RPMI7951 (cell line): ENCODE data around the gene RRP8. TPM values are rescaled to one million over a fixed set of nuclear protein-coding genes. Genes with fewer than 3 reads are reported as not detected.

ENCODE experiments used
- DNase-seq: peaks from one replicate; pipeline ENCODE4 v3.0.0-alpha.2; 2012; ENCODE audit warnings: low read depth
- total RNA-seq: library from RNA; depleted of rRNA; stranded (reverse); fragments of >200 nt; shearing (Covaris generic); gene quantifications from 2 replicates; pipeline ENCODE4 v1.2.3, GENCODE V29; 2014

Gene RRP8
- total RNA-seq, 1 experiment from 2014 or later = 20.7 TPM

- no peak for DNase-seq
Observed at GRCh38 chr11:6632116-6633073, 29.0 kb upstream of the RRP8 start.

DNA sequence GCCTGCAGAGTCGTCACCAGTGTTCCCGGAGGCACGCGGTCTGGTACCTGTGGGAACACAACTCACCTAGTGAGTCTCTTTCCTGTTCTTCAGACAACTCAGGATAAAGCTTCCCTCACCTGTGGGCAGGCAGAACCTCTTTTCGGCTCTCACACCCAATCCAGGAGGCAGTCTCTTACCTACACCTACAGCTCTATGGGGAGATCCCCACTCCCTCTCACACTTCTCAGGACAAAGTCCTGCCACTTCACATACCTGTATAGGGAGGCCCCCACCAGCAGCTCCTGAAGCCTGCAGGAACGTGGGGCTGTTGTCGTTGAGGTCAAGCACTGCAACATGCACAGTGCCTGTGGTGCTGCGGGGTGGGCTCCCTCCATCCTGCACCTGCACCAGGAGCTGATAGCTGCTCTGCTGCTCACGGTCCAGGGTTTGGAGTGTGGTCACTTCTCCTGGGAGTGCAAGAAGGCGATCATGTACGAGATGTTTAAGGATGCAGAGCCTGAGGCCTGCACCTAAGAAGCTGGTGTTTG, 28.0 kb upstream of the RRP8 start:
- DNase-seq = no peak

DNA sequence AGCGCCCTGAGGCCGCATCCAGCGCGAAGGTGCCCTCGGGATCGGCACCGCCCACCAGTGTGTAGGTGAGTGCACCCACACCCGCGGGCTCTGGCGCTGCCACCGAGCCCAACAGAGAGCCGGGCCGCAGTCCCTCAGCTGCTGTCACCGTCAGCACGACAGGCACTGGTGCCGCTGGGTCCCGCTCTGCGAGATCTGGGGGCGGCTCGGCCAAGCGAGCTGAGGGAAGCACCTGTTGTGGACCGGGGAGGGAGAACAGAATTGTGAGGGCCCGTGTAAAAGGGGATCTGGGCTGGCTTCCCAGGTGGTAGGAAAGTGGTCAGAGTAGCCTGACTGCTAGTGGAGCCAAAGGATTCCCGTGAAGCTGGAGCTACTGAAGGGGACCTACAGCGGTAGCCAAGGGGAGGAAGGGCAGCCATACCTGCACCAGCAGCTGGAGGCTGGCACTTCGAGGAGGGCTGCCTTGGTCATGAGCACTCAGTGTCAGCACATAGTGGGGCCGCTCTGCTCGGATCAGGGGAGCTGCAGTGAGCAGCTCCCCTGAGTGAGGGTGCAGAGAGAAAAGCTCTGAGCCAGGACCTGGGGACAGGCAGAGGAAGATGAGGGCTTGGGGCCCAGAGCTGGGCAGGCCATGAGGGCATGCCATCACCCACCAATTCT, 27.3 kb upstream of the RRP8 start:
- DNase-seq = no peak

DNA sequence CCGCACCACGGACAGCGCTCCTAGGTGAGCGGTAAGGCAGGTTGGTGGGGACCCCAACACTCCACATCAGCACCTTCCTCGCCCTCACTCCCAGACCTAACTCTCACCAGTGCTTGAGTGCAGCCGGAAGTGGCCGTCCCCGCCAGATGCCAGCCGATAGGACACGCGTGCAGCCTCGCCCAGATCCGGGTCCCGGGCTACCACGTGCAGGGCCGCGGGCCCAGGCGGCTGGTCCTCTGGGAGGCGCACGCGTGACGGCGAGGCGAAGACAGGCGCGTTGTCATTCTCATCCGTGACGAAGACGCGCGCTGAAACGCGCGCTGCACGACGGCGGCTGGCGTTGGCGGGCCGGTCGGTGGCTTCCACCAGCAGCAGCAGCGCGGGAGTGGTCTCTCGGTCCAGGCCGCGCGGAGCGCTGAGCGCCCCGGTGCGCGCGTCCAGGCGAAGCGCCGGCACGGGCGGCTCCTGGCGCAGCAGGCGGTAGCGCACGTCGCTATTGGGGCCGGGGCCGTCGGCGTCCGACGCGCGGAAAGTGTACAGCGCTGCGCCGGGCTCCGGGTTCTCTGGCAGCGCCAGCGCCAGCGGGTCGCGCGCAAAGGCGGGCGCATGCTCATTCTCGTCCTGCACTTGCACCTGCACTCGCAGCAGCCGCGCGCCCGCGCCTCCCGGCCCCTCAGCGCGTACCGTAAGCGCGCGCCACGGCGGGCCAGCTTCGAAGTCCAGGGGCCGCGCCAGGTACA, 26.6 kb upstream of the RRP8 start:
- DNase-seq = no peak

GRCh38 chr11:6629573-6629891, 26.1 kb upstream of the RRP8 start:
- no peak for DNase-seq

DNA sequence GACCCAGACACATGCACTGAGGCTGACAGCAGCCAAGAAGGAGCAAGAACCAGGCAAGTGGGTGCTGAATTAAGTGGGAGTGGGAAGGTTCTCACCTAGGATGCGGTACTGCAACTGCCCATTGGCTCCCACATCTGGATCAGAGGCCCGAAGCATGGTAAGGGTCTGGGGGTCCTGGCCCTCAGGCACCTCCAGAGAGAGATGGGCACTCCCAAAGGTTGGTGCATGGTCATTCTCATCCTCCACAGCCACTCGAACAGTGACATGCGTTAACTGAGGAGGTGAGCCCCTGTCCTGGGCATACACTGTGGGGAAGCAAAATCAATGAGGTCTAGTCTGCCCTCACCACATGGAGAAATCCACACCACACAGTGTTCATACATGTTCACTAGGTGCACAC, 25.1 kb upstream of the RRP8 start:
- no peak for DNase-seq

DNA sequence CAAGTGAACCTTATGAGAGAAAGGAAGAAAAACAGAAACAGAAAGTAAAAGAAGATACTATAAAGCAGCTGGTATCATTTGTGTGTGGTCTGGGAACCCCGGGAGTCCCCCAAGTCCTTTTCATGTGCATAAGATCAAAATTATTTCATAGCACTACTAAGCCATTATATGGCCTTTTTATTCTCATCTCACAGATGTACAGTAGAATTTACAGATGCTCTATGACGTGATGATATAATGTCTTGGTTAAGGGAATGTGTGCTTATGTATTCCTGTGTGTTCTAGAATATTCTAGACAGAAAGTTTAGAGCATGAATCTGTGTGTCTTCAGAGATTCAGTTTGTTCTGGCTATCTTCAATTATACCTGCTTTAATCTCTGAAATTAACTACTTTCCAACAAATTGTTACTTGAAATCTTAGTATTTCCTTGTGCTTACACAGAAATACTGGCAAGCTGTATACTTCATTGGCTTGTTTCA, 24.4 kb upstream of the RRP8 start:
- no peak for DNase-seq

GRCh38 chr11:6626971-6627761, 23.8 kb upstream of the RRP8 start:
- DNase-seq = no peak

DNA sequence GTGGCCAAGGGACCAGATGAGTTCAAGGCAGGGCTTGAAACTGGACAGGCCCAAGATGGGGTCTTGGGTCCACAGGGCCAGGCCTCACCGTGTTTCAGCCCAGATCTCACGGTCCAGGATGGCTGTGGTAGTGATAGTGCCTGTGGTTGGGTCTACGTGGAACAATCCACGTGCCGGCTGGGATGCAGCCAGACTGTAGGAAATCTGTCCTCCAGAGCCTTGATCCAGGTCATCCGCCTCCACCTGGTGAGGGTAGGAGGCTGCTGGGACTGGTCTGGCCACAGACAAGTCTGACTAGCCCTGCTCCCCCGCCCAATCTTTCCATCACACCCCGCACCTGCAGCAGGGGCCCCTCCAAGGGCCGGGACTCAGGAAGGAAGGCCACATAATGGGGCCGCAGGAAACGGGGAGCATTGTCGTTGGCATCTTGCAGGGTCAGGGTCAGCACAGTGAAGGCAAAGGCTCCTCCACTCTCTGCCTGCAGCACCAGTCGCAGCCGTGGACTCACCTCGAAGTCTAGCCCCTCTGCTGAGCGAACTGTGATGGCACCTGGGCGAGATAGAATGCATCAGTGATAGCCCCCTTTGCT, 22.5 kb upstream of the RRP8 start:
- DNase-seq = no peak

DNA sequence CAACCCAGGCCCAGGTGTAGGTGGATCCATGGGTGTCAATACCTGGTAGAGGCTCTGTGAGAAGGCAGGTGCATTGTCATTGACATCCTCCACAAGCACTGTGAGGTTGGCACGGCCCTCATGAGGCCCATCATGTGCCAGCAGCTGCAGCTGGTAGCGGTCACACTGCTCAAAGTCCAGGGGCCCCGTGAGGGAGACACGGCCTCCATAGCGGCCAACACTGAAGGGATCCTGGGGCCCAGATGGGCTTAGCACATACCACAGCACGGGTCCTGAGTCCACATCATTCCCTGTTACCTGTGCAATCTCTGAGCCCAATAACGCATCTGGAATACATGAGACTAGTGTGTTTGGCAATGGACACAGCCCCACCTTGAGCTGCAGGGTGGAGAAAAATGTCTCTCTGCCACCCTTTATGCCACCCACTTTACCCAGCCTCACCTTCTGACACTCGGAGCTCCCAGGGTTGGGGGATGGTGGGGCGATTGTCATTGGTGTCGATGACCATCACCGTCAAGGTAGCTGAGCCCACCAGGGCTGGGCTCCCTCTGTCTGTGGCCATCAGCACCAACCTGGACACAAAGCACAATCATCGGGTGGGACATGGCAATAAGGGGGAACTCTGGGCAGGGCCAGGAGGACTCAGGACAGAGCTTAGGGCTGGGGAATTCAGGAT, 21.9 kb upstream of the RRP8 start:
- no peak for DNase-seq

GRCh38 chr11:6623391-6624363, 20.3 kb upstream of the RRP8 start:
- DNase-seq = no peak

- DNase-seq = no peak
Observed at GRCh38 chr11:6622261-6623171, 19.1 kb upstream of the RRP8 start.

- no peak for DNase-seq
Observed at GRCh38 chr11:6621711-6622211, 18.3 kb upstream of the RRP8 start.

- no peak for DNase-seq
Observed at GRCh38 chr11:6620636-6621035, 17.2 kb upstream of the RRP8 start.

DNA sequence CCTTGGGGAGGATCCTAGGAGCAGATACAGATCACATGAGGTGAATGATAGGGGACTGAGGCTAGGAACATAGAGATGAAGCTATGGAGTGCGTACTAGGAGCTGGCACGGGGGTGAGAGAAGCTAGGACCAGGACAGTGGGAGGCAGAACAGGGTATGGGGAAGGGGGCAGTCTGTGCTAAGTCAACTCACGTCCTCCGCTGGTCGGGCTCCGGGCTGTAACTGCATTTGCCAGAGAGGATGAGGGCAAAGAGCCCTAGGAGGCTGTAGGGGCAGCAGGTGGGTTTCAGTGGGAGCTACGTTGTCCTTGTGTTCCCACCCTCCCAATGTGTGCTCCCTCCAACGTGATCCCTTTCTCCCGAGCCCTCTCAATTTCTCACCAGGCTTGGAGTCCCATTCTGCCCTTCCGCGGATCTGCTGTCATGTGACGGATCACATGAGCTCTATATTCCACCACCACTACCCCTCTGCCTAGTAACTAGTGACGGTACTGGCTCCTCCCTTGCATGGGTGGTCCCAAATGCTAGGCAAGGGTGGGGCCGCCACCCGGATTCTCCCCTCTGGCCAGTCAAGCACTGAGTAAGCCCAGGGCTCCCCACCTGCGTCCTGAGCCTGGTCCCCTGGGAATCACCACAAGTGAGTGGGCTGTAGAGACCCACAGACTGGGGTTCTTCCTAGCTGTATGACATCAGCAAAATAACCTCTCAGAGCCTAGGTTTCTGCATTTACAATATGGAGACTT, 15.8 kb upstream of the RRP8 start, which contains the start of gene TPP1:
Gene TPP1 (minus strand): TSS at position 419 of the 742 bp plus-strand sequence. CDS start 22 bp downstream, at position 397.
- DNase-seq = peak; percentile 91

- DNase-seq = peak; percentile 75
Observed at GRCh38 chr11:6618117-6619003, 14.9 kb upstream of the RRP8 start.
